Mesendoderm (in vitro differentiated cells): ENCODE data around the gene NECAB2.
"Not testable (repeated sequence)": the region's sequence is repeated elsewhere in the genome, so short reads cannot be mapped to it uniquely, and the experiment has no call there.

Source experiments
- DNase-seq: peaks from one replicate; pipeline ENCODE4 v3.0.0; 2013
- H2AK5ac ChIP-seq: 2 replicates; pipeline ENCODE4 v1.6.1; 2013; ENCODE audit warnings: low read length, inconsistent platforms
- H2BK120ac ChIP-seq: 2 replicates; pipeline ENCODE4 v1.6.1; 2013; ENCODE audit warnings: low read depth, mild to moderate bottlenecking, low read length, moderate library complexity, mixed read lengths
- H2BK15ac ChIP-seq: replicated peaks from 2 replicates; pipeline ENCODE4 v1.6.1; 2013; ENCODE audit warnings: low read depth, mild to moderate bottlenecking, moderate library complexity
- H2BK5ac ChIP-seq: 2 replicates; pipeline ENCODE4 v1.6.1; 2013; ENCODE audit warnings: low read length, inconsistent platforms
- H3K18ac ChIP-seq: 2 replicates; pipeline ENCODE4 v1.6.1; 2013; ENCODE audit warnings: mild to moderate bottlenecking, low read length, mixed read lengths
- H3K23ac ChIP-seq: one replicate; pipeline ENCODE4 v1.6.1; 2013; ENCODE audit warnings: low read length
- H3K27ac ChIP-seq: 2 replicates; pipeline ENCODE4 v1.5.1; 2013; ENCODE audit warnings: low read depth, mild to moderate bottlenecking, inconsistent platforms, low read length, moderate library complexity
- H3K27me3 ChIP-seq: 2 replicates; pipeline ENCODE4 v1.6.1; 2013; ENCODE audit warnings: low read length, control low read depth, mild to moderate bottlenecking, inconsistent platforms; ENCODE audit not compliant: insufficient read depth, poor library complexity
- H3K36me3 ChIP-seq: 2 replicates; pipeline ENCODE4 v1.6.1; 2013; ENCODE audit warnings: low read length, inconsistent platforms; ENCODE audit not compliant: control insufficient read depth, insufficient read depth
- H3K4ac ChIP-seq: one replicate; pipeline ENCODE4 v1.6.1; 2013; ENCODE audit warnings: low read depth, mild to moderate bottlenecking, low read length, moderate library complexity
- H3K4me1 ChIP-seq: 2 replicates; pipeline ENCODE4 v1.6.1; 2013; ENCODE audit warnings: low read depth, low read length, inconsistent platforms; ENCODE audit not compliant: control insufficient read depth
- H3K4me2 ChIP-seq: 2 replicates; pipeline ENCODE4 v1.6.1; 2013; ENCODE audit warnings: low read length
- H3K4me3 ChIP-seq: 2 replicates; pipeline ENCODE4 v1.5.1; 2013; ENCODE audit warnings: mild to moderate bottlenecking, low read length
- H3K56ac ChIP-seq: one replicate; pipeline ENCODE4 v1.6.1; 2013; ENCODE audit warnings: low read length
- H3K79me1 ChIP-seq: 2 replicates; pipeline ENCODE4 v1.6.1; 2013; ENCODE audit warnings: low read length, inconsistent platforms
- H3K79me2 ChIP-seq: 2 replicates; pipeline ENCODE4 v1.6.1; 2013; ENCODE audit warnings: mild to moderate bottlenecking, low read length; ENCODE audit not compliant: control insufficient read depth, insufficient read depth
- H3K9ac ChIP-seq: 2 replicates; pipeline ENCODE4 v1.6.1; 2013; ENCODE audit warnings: low read length, inconsistent platforms
- H4K5ac ChIP-seq: one replicate; pipeline ENCODE4 v1.6.1; 2013; ENCODE audit warnings: low read length
- H4K8ac ChIP-seq: one replicate; pipeline ENCODE4 v1.6.1; 2013; ENCODE audit warnings: low read depth, mild to moderate bottlenecking, control low read depth, low read length, moderate library complexity
- WGBS: extraction: QIAGEN DNeasy Blood & Tissue Kit; methylation state at CpG from one replicate; pipeline ENCODE4 v1.1.7; 2013; ENCODE audit warnings: low lambda C conversion rate, missing lambda C conversion rate; ENCODE audit not compliant: insufficient coverage; ENCODE audit errors: extremely low coverage; 5-methylcytosine and 5-hydroxymethylcytosine counted together

Gene NECAB2

GRCh38 chr16:83947642-83948234, 20.3 kb upstream of the NECAB2 start:
- Histone ChIP-seq H3K27ac (no peak overlapping the region), H3K56ac (no peak overlapping the region), H4K5ac (no peak overlapping the region), H3K4me3 (no peak overlapping the region), H3K18ac (no peak overlapping the region), H2AK5ac (no peak overlapping the region), H3K79me2 (no peaks in the 10 kb centered on the region), H2BK15ac (no peak overlapping the region), H3K79me1 (no peaks in the 10 kb centered on the region), H4K8ac (no peak overlapping the region), H3K4me1 (no peaks in the 10 kb centered on the region), H3K9ac (no peak overlapping the region), H3K36me3 (no peaks in the 10 kb centered on the region), H3K4me2 (no peak overlapping the region), H3K23ac (no peak overlapping the region), H3K4ac (no peak overlapping the region), H3K27me3 (no peaks in the 10 kb centered on the region), H2BK120ac (no peak overlapping the region), H2BK5ac (no peak overlapping the region)
- no CpG with 5 or more reads among the region's 14 CpGs for WGBS
- DNase-seq: no peak

GRCh38 chr16:83948914-83949723, 18.9 kb upstream of the NECAB2 start:
- Histone ChIP-seq H2AK5ac (no peak overlapping the region), H3K4ac (no peak overlapping the region), H4K5ac (no peak overlapping the region), H3K23ac (no peak overlapping the region), H3K4me2 (no peak overlapping the region), H3K79me2 (no peaks in the 10 kb centered on the region), H3K18ac (no peak overlapping the region), H2BK5ac (no peak overlapping the region), H3K4me1 (peaks cover 2% of the 10 kb centered on the region), H3K27me3 (no peaks in the 10 kb centered on the region), H3K27ac (no peak overlapping the region), H3K9ac (no peak overlapping the region), H3K36me3 (no peaks in the 10 kb centered on the region), H2BK120ac (no peak overlapping the region), H2BK15ac (no peak overlapping the region), H3K79me1 (no peaks in the 10 kb centered on the region), H4K8ac (no peak overlapping the region), H3K56ac (no peak overlapping the region), H3K4me3 (no peak overlapping the region)
- WGBS: no CpG with 5 or more reads among the region's 13 CpGs
- DNase-seq: no peak

GRCh38 chr16:83949724-83950001, 18.4 kb upstream of the NECAB2 start:
- no CpG with 5 or more reads among the region's 5 CpGs for WGBS
- Histone ChIP-seq H2BK5ac (no peak overlapping the region), H3K9ac (no peak overlapping the region), H3K18ac (no peak overlapping the region), H3K27me3 (no peaks in the 10 kb centered on the region), H3K79me1 (no peaks in the 10 kb centered on the region), H2BK15ac (no peak overlapping the region), H4K8ac (no peak overlapping the region), H3K27ac (no peak overlapping the region), H4K5ac (no peak overlapping the region), H3K79me2 (no peaks in the 10 kb centered on the region), H3K4me3 (no peak overlapping the region), H3K4ac (no peak overlapping the region), H3K56ac (no peak overlapping the region), H2BK120ac (no peak overlapping the region), H3K4me1 (peaks cover 2% of the 10 kb centered on the region), H3K4me2 (no peak overlapping the region), H2AK5ac (no peak overlapping the region), H3K36me3 (no peaks in the 10 kb centered on the region), H3K23ac (no peak overlapping the region)
- DNase-seq: no peak

- H3K79me2 ChIP-seq, H2BK5ac ChIP-seq, H4K8ac ChIP-seq, H2BK120ac ChIP-seq, H3K4ac ChIP-seq, H2AK5ac ChIP-seq, H3K23ac ChIP-seq, H3K4me1 ChIP-seq, H2BK15ac ChIP-seq, H3K27me3 ChIP-seq, H3K27ac ChIP-seq, H3K56ac ChIP-seq, H3K36me3 ChIP-seq, H3K18ac ChIP-seq, H3K4me2 ChIP-seq, H3K9ac ChIP-seq, H3K79me1 ChIP-seq, H4K5ac ChIP-seq, H3K4me3 ChIP-seq: not testable (repeated sequence)
- DNase-seq: peak; percentile 68
- no CpG with 5 or more reads among the region's 10 CpGs for WGBS
Observed at GRCh38 chr16:83950862-83951399, 17.1 kb upstream of the NECAB2 start.

GRCh38 chr16:83951544-83951943, 16.5 kb upstream of the NECAB2 start:
- no CpG with 5 or more reads among the region's 8 CpGs for WGBS
- peaks cover 2% of the 10 kb centered on the region for H3K4me1 ChIP-seq
- H3K23ac ChIP-seq: no peak overlapping the region
- no peak overlapping the region for H3K27ac ChIP-seq
- H3K4me3 ChIP-seq: no peak overlapping the region
- no peak overlapping the region for H3K56ac ChIP-seq
- no peak overlapping the region for H2AK5ac ChIP-seq
- no peaks in the 10 kb centered on the region for H3K27me3 ChIP-seq
- H4K5ac ChIP-seq: no peak overlapping the region
- no peak overlapping the region for H4K8ac ChIP-seq
- no peak overlapping the region for H3K18ac ChIP-seq
- no peaks in the 10 kb centered on the region for H3K36me3 ChIP-seq
- no peak overlapping the region for H3K4ac ChIP-seq
- DNase-seq: no peak
- H3K9ac ChIP-seq: no peak overlapping the region
- no peak overlapping the region for H2BK120ac ChIP-seq
- H2BK15ac ChIP-seq: no peak overlapping the region
- no peak overlapping the region for H3K4me2 ChIP-seq
- no peaks in the 10 kb centered on the region for H3K79me2 ChIP-seq
- no peaks in the 10 kb centered on the region for H3K79me1 ChIP-seq
- H2BK5ac ChIP-seq: no peak overlapping the region
